ENCODE data around the gene GCAT.

The GCAT gene

DNA sequence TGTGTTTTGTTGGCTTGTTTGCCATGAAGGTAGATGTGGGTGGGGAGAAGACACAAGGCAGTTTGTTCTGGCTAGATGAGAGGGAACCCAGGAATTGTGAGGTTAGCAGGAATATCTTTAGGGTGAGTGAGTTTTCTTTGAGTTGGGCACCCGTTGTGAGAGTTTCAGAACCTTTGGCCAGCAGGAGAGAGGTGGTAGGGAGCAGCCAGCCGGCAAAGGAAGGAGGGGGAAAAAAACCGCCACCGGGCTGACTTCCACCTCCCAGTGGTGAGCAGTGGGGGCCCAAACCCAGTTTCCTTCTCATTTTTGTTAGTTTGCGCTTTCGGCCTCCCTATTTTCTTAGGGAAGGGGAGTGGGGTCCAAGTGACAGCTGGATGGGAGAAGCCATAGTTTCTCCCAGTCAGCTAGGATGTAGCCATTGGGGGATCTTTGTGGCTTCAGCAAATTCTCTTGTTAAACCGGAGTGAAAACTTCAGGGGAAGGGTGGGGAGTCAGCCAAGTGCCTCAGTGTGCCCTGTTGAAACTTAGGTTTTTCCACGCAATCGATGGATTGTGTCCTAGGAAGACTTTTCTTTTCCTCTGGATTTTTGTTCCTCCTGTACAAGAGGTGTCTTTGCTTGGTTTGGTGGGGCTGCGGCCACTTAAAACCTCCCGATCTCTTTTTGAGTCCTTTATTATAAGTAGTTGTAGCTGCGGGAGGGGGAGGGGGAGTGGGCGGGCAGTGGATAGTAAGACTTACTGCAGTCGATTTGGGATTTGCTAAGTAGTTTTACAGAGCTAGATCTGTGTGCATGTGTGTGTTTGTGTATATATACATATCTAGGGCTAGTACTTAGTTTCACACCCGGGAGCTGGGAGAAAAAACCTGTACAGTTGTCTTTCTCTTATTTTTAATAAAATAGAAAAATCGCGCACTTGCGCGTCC lies 1.1 kb upstream of the GCAT start:
- peaks cover 0 to 71% (median 49%) of the 10 kb centered on the region in 4 donors for H3K4me1 ChIP-seq
- H3K27me3 ChIP-seq, result peaks cover 0 to 5% of the 10 kb centered on the region in 2 donors
- intact Hi-C loops (cut with DNase I; ENCODE audit: low total_unique reads), result no loop called here
- DNase-seq, result no peak
- no peaks in the 10 kb centered on the region for H3K9me3 ChIP-seq
- peak overlapping the region; percentile 51 to 60 for H3K4me3 ChIP-seq
- H3K36me3 ChIP-seq, result no peaks in the 10 kb centered on the region
- TF ChIP-seq, protein P1, sequence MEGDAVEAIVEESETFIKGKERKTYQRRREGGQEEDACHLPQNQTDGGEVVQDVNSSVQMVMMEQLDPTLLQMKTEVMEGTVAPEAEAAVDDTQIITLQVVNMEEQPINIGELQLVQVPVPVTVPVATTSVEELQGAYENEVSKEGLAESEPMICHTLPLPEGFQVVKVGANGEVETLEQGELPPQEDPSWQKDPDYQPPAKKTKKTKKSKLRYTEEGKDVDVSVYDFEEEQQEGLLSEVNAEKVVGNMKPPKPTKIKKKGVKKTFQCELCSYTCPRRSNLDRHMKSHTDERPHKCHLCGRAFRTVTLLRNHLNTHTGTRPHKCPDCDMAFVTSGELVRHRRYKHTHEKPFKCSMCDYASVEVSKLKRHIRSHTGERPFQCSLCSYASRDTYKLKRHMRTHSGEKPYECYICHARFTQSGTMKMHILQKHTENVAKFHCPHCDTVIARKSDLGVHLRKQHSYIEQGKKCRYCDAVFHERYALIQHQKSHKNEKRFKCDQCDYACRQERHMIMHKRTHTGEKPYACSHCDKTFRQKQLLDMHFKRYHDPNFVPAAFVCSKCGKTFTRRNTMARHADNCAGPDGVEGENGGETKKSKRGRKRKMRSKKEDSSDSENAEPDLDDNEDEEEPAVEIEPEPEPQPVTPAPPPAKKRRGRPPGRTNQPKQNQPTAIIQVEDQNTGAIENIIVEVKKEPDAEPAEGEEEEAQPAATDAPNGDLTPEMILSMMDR (IDR thresholded peaks at IDR 0.05), result no peak
- H3K27ac ChIP-seq, result peak overlapping the region; percentile 69 to 83

DNA sequence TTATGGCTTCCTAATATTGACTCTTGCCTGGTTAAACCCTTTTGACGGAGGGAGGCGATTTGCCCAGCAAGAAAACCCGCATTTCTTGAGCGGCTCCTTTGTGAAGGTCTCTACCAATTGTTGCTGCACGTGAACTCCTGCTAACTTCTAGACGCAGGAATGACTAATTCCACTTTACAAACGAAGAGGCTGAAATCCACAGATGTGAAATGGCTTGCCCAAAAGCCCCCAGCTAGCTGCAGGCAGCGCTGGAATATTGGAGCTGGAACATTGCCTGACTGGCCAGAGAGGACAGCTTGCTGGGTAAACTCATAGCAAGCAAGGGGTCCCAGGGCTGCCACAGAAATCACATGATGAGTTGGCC lies 542 bp downstream of the GCAT start:
- Histone ChIP-seq H3K4me3 (peak overlapping the region; percentile 51 to 60), H3K4me1 (peaks cover 0 to 56% (median 34%) of the 10 kb centered on the region in 4 donors), H3K36me3 (peaks cover 0 to 3% (median 0%) of the 10 kb centered on the region in 3 donors), H3K27me3 (peaks cover 0 to 2% of the 10 kb centered on the region in 2 donors), H3K9me3 (no peaks in the 10 kb centered on the region), H3K27ac (peak overlapping the region; percentile 69 to 71)
- TF ChIP-seq, protein P1 (IDR thresholded peaks at IDR 0.05), result no peak
- intact Hi-C loops (cut with DNase I; ENCODE audit: low total_unique reads), result no loop called here
- DNase-seq, result no peak

DNA sequence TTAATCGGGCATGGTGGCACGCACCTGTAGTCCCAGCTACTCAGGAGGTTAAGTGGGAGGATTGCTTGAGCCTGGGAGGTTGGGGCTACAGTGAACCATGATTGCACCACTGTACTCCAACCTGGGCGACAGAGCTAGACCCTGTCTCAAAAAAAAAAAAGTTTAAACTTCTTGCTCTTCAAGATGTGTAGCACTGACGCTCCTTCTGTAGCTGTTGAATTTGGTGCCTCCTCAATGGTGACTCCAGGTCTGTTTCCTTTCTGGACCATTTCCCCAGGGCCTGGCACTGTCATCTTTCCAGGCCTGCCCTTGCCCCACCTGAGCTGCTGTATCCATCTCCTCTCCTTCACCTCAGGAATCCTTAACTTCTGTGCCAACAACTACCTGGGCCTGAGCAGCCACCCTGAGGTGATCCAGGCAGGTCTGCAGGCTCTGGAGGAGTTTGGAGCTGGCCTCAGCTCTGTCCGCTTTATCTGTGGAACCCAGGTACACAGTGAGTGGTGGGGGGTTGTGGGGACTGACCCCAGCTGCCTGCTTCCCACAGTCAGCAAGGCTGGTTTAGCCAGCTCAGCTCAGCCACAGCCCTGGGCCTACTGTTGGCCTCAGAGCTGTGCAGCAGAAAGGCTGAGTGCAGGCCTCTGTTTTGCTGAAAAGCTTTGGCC lies 2.1 kb downstream of the GCAT start:
- TF ChIP-seq, protein P1 (IDR thresholded peaks at IDR 0.05), result no peak
- Histone ChIP-seq H3K4me1 (peaks cover 0 to 43% (median 26%) of the 10 kb centered on the region in 4 donors), H3K27ac (no peak overlapping the region), H3K27me3 (no peaks in the 10 kb centered on the region), H3K4me3 (no peak overlapping the region), H3K9me3 (no peaks in the 10 kb centered on the region), H3K36me3 (peaks cover 0 to 18% (median 0%) of the 10 kb centered on the region in 3 donors)
- DNase-seq, result no peak
- intact Hi-C loops (cut with DNase I; ENCODE audit: low total_unique reads), result no loop called here

DNA sequence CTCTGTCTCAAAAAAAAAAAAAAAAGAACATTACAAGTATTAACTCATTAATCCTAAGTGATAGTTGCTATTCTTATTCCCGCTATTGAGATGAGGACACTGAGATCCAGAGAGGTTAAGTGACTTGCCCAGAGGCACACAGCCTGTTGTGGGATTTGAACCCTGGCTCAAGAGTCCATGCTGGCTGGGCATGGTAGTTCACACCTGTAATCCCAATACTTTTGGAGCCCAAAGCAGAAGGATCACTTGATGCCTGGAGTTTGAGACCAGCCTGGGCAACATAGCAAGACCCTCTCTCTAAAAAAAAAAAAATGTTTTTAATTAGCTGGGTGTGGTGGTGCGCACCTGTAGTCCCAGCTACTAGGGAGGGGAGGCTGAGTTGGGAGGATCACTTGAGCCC lies 4.1 kb downstream of the GCAT start:
- intact Hi-C loops (cut with DNase I; ENCODE audit: low total_unique reads), result no loop called here
- Histone ChIP-seq H3K27me3 (no peaks in the 10 kb centered on the region), H3K9me3 (no peaks in the 10 kb centered on the region), H3K4me3 (no peak overlapping the region), H3K27ac (no peak overlapping the region), H3K4me1 (peaks cover 0 to 25% (median 16%) of the 10 kb centered on the region in 4 donors), H3K36me3 (peaks cover 0 to 35% (median 0%) of the 10 kb centered on the region in 3 donors)
- DNase-seq, result no peak
- TF ChIP-seq, protein P1 (IDR thresholded peaks at IDR 0.05), result no peak

DNA sequence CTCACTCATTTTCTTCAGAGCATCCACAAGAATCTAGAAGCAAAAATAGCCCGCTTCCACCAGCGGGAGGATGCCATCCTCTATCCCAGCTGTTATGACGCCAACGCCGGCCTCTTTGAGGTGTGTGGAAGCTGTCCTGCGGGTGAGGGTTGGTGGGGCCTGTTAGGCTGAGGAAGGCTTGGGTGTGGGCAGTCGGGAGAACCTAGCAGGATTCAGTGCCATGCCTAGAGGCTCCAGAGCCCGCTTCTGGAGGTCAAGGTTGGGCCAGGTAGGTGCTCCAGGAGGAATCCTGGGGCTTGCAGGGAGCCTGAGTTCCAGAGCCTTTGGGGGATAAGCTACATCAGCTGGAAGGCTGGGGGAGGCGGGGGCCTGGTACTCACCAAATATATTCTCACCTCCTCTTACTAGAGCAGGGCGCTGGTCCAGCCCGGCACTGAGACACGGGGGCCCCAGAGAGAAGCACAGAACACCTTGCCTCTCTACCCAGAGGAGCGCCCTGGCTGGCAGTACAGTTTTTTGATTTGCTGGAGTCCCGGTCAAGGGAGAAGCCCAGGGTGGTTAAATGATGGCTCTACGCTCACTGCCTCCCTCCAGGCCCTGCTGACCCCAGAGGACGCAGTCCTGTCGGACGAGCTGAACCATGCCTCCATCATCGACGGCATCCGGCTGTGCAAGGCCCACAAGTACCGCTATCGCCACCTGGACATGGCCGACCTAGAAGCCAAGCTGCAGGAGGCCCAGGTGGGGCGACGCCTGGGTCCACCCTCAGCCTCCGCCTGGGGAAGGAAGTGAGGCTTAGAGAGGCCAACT lies 5.3 kb downstream of the GCAT start:
- TF ChIP-seq, protein P1 (IDR thresholded peaks at IDR 0.05), result no peak
- intact Hi-C loops (cut with DNase I; ENCODE audit: low total_unique reads), result no loop called here

More for the DNA sequence above, 5.3 kb downstream of the GCAT start:
- no peaks in the 10 kb centered on the region for H3K27me3 ChIP-seq
- H3K4me1 ChIP-seq, result peaks cover 0 to 19% (median 15%) of the 10 kb centered on the region in 4 donors
- H3K27ac ChIP-seq, result no peak overlapping the region
- no peaks in the 10 kb centered on the region for H3K9me3 ChIP-seq
- DNase-seq, result no peak
- no peak overlapping the region for H3K4me3 ChIP-seq
- peaks cover 0 to 35% (median 0%) of the 10 kb centered on the region in 3 donors for H3K36me3 ChIP-seq

Data from tibial artery (tissue), 4 donors.